Mesendoderm (in vitro differentiated cells): ENCODE data around the gene SLC29A2.
"Not testable (repeated sequence)": the region's sequence is repeated elsewhere in the genome, so short reads cannot be mapped to it uniquely, and the experiment has no call there.

Experiments used
- DNase-seq: peaks from one replicate; pipeline ENCODE4 v3.0.0; 2013
- H2AK5ac ChIP-seq: 2 replicates; pipeline ENCODE4 v1.6.1; 2013; ENCODE audit warnings: low read length, inconsistent platforms
- H2BK120ac ChIP-seq: 2 replicates; pipeline ENCODE4 v1.6.1; 2013; ENCODE audit warnings: low read depth, mild to moderate bottlenecking, low read length, moderate library complexity, mixed read lengths
- H2BK15ac ChIP-seq: replicated peaks from 2 replicates; pipeline ENCODE4 v1.6.1; 2013; ENCODE audit warnings: low read depth, mild to moderate bottlenecking, moderate library complexity
- H2BK5ac ChIP-seq: 2 replicates; pipeline ENCODE4 v1.6.1; 2013; ENCODE audit warnings: low read length, inconsistent platforms
- H3K18ac ChIP-seq: 2 replicates; pipeline ENCODE4 v1.6.1; 2013; ENCODE audit warnings: mild to moderate bottlenecking, low read length, mixed read lengths
- H3K23ac ChIP-seq: one replicate; pipeline ENCODE4 v1.6.1; 2013; ENCODE audit warnings: low read length
- H3K27ac ChIP-seq: 2 replicates; pipeline ENCODE4 v1.5.1; 2013; ENCODE audit warnings: low read depth, mild to moderate bottlenecking, inconsistent platforms, low read length, moderate library complexity
- H3K27me3 ChIP-seq: 2 replicates; pipeline ENCODE4 v1.6.1; 2013; ENCODE audit warnings: low read length, control low read depth, mild to moderate bottlenecking, inconsistent platforms; ENCODE audit not compliant: insufficient read depth, poor library complexity
- H3K36me3 ChIP-seq: 2 replicates; pipeline ENCODE4 v1.6.1; 2013; ENCODE audit warnings: low read length, inconsistent platforms; ENCODE audit not compliant: control insufficient read depth, insufficient read depth
- H3K4ac ChIP-seq: one replicate; pipeline ENCODE4 v1.6.1; 2013; ENCODE audit warnings: low read depth, mild to moderate bottlenecking, low read length, moderate library complexity
- H3K4me1 ChIP-seq: 2 replicates; pipeline ENCODE4 v1.6.1; 2013; ENCODE audit warnings: low read depth, low read length, inconsistent platforms; ENCODE audit not compliant: control insufficient read depth
- H3K4me2 ChIP-seq: 2 replicates; pipeline ENCODE4 v1.6.1; 2013; ENCODE audit warnings: low read length
- H3K4me3 ChIP-seq: 2 replicates; pipeline ENCODE4 v1.5.1; 2013; ENCODE audit warnings: mild to moderate bottlenecking, low read length
- H3K56ac ChIP-seq: one replicate; pipeline ENCODE4 v1.6.1; 2013; ENCODE audit warnings: low read length
- H3K79me1 ChIP-seq: 2 replicates; pipeline ENCODE4 v1.6.1; 2013; ENCODE audit warnings: low read length, inconsistent platforms
- H3K79me2 ChIP-seq: 2 replicates; pipeline ENCODE4 v1.6.1; 2013; ENCODE audit warnings: mild to moderate bottlenecking, low read length; ENCODE audit not compliant: control insufficient read depth, insufficient read depth
- H3K9ac ChIP-seq: 2 replicates; pipeline ENCODE4 v1.6.1; 2013; ENCODE audit warnings: low read length, inconsistent platforms
- H4K5ac ChIP-seq: one replicate; pipeline ENCODE4 v1.6.1; 2013; ENCODE audit warnings: low read length
- H4K8ac ChIP-seq: one replicate; pipeline ENCODE4 v1.6.1; 2013; ENCODE audit warnings: low read depth, mild to moderate bottlenecking, control low read depth, low read length, moderate library complexity
- WGBS: extraction: QIAGEN DNeasy Blood & Tissue Kit; methylation state at CpG from one replicate; pipeline ENCODE4 v1.1.7; 2013; ENCODE audit warnings: low lambda C conversion rate, missing lambda C conversion rate; ENCODE audit not compliant: insufficient coverage; ENCODE audit errors: extremely low coverage; 5-methylcytosine and 5-hydroxymethylcytosine counted together

Gene SLC29A2

GRCh38 chr11:66325263-66325671, 46.3 kb downstream of the SLC29A2 start:
- no peak overlapping the region for H2BK15ac ChIP-seq
- H3K4me2 ChIP-seq, result no peak overlapping the region
- H3K27me3 ChIP-seq, result no peaks in the 10 kb centered on the region
- no peak overlapping the region for H3K9ac ChIP-seq
- H3K4me1 ChIP-seq, result peaks cover 8% of the 10 kb centered on the region
- no peak overlapping the region for H3K27ac ChIP-seq
- H2AK5ac ChIP-seq, result no peak overlapping the region
- no peak overlapping the region for H3K4ac ChIP-seq
- no peaks in the 10 kb centered on the region for H3K36me3 ChIP-seq
- H3K18ac ChIP-seq, result no peak overlapping the region
- no peak overlapping the region for H2BK5ac ChIP-seq
- no peaks in the 10 kb centered on the region for H3K79me1 ChIP-seq
- no peak overlapping the region for H4K5ac ChIP-seq
- H3K56ac ChIP-seq, result peak overlapping the region; percentile 44
- no CpG with 5 or more reads among the region's 8 CpGs for WGBS
- DNase-seq, result no peak
- no peak overlapping the region for H4K8ac ChIP-seq
- H3K4me3 ChIP-seq, result no peak overlapping the region
- H3K79me2 ChIP-seq, result no peaks in the 10 kb centered on the region
- H2BK120ac ChIP-seq, result no peak overlapping the region
- no peak overlapping the region for H3K23ac ChIP-seq

- H3K23ac ChIP-seq, result no peak overlapping the region
- H3K9ac ChIP-seq, result no peak overlapping the region
- no peak overlapping the region for H2AK5ac ChIP-seq
- H2BK5ac ChIP-seq, result no peak overlapping the region
- no peaks in the 10 kb centered on the region for H3K36me3 ChIP-seq
- H4K5ac ChIP-seq, result no peak overlapping the region
- H2BK15ac ChIP-seq, result no peak overlapping the region
- H3K18ac ChIP-seq, result no peak overlapping the region
- no peak overlapping the region for H3K4me3 ChIP-seq
- H3K56ac ChIP-seq, result peak overlapping the region; percentile 52
- H3K27me3 ChIP-seq, result no peaks in the 10 kb centered on the region
- H2BK120ac ChIP-seq, result no peak overlapping the region
- no CpG with 5 or more reads among the region's 10 CpGs for WGBS
- peak; percentile 53 for DNase-seq
- peaks cover 8% of the 10 kb centered on the region for H3K4me1 ChIP-seq
- H3K4me2 ChIP-seq, result no peak overlapping the region
- no peaks in the 10 kb centered on the region for H3K79me1 ChIP-seq
- H3K79me2 ChIP-seq, result no peaks in the 10 kb centered on the region
- no peak overlapping the region for H3K4ac ChIP-seq
- no peak overlapping the region for H3K27ac ChIP-seq
- H4K8ac ChIP-seq, result no peak overlapping the region
Observed at GRCh38 chr11:66324664-66325063, 46.9 kb downstream of the SLC29A2 start.

- whole genome bisulfite sequencing, result no CpG with 5 or more reads among the region's 1 CpG
- Histone ChIP-seq H3K79me1 (no peaks in the 10 kb centered on the region), H3K23ac (no peak overlapping the region), H4K5ac (no peak overlapping the region), H3K4me2 (no peak overlapping the region), H3K79me2 (no peaks in the 10 kb centered on the region), H2AK5ac (no peak overlapping the region), H2BK5ac (no peak overlapping the region), H3K27me3 (no peaks in the 10 kb centered on the region), H3K4me3 (no peak overlapping the region), H3K18ac (no peak overlapping the region), H2BK15ac (no peak overlapping the region), H3K9ac (no peak overlapping the region), H3K4me1 (peaks cover 7% of the 10 kb centered on the region), H3K27ac (no peak overlapping the region), H2BK120ac (no peak overlapping the region), H3K36me3 (no peaks in the 10 kb centered on the region), H3K56ac (no peak overlapping the region), H3K4ac (no peak overlapping the region), H4K8ac (no peak overlapping the region)
- DNase-seq, result no peak
Observed at GRCh38 chr11:66323684-66324083, 47.9 kb downstream of the SLC29A2 start.

- Histone ChIP-seq H3K4me3 (no peak overlapping the region), H3K9ac (no peak overlapping the region), H4K5ac (no peak overlapping the region), H3K79me1 (no peaks in the 10 kb centered on the region), H2BK120ac (no peak overlapping the region), H3K4ac (no peak overlapping the region), H2BK15ac (no peak overlapping the region), H3K23ac (no peak overlapping the region), H3K27me3 (no peaks in the 10 kb centered on the region), H3K79me2 (no peaks in the 10 kb centered on the region), H3K36me3 (no peaks in the 10 kb centered on the region), H2BK5ac (no peak overlapping the region), H3K56ac (no peak overlapping the region), H4K8ac (no peak overlapping the region), H2AK5ac (no peak overlapping the region), H3K4me1 (peaks cover 10% of the 10 kb centered on the region), H3K27ac (no peak overlapping the region), H3K18ac (no peak overlapping the region), H3K4me2 (no peak overlapping the region)
- DNase-seq, result no peak
- WGBS, result no CpG with 5 or more reads among the region's 11 CpGs
Observed at GRCh38 chr11:66322732-66323427, 48.7 kb downstream of the SLC29A2 start.

- no peak overlapping the region for H3K9ac ChIP-seq
- no peak overlapping the region for H4K8ac ChIP-seq
- WGBS, result no CpG with 5 or more reads among the region's 4 CpGs
- H3K4me1 ChIP-seq, result peaks cover 13% of the 10 kb centered on the region
- H2BK5ac ChIP-seq, result no peak overlapping the region
- H4K5ac ChIP-seq, result no peak overlapping the region
- no peaks in the 10 kb centered on the region for H3K79me1 ChIP-seq
- H2AK5ac ChIP-seq, result no peak overlapping the region
- no peak overlapping the region for H3K4me3 ChIP-seq
- H3K56ac ChIP-seq, result no peak overlapping the region
- H3K4me2 ChIP-seq, result no peak overlapping the region
- no peaks in the 10 kb centered on the region for H3K36me3 ChIP-seq
- no peak for DNase-seq
- H2BK15ac ChIP-seq, result no peak overlapping the region
- H3K79me2 ChIP-seq, result no peaks in the 10 kb centered on the region
- H3K18ac ChIP-seq, result no peak overlapping the region
- H3K27me3 ChIP-seq, result no peaks in the 10 kb centered on the region
- H3K27ac ChIP-seq, result no peak overlapping the region
- H3K23ac ChIP-seq, result no peak overlapping the region
- no peak overlapping the region for H3K4ac ChIP-seq
- no peak overlapping the region for H2BK120ac ChIP-seq
Observed at GRCh38 chr11:66321606-66322005, 50.0 kb downstream of the SLC29A2 start.

GRCh38 chr11:66320748-66321147, 50.8 kb downstream of the SLC29A2 start:
- H3K23ac ChIP-seq, result not testable (repeated sequence)

More at GRCh38 chr11:66320748-66321147, 50.8 kb downstream of the SLC29A2 start:
- H3K79me2 ChIP-seq, H4K5ac ChIP-seq, H3K9ac ChIP-seq, H3K56ac ChIP-seq, H3K36me3 ChIP-seq, H3K4me3 ChIP-seq, H3K27ac ChIP-seq, H2BK5ac ChIP-seq, H2BK15ac ChIP-seq, H4K8ac ChIP-seq, H3K18ac ChIP-seq, H2AK5ac ChIP-seq, H2BK120ac ChIP-seq, H3K27me3 ChIP-seq, H3K4ac ChIP-seq, DNase-seq, H3K79me1 ChIP-seq, H3K4me2 ChIP-seq: not testable (repeated sequence)
- peaks cover 13% of the 10 kb centered on the region for H3K4me1 ChIP-seq
- no CpG with 5 or more reads among the region's 6 CpGs for WGBS
